H9 (cell line): ENCODE results near the gene ROBO1. TPM values are rescaled to one million over a fixed set of nuclear protein-coding genes. Genes with fewer than 3 reads are reported as not detected.

Source experiments
- DNase-seq: peaks from one replicate; pipeline ENCODE4 v3.0.0-alpha.2; 2017
- H2AFZ ChIP-seq: one replicate; pipeline ENCODE4 v1.6.1; 2013; ENCODE audit warnings: mild to moderate bottlenecking, low read length, control low read depth, moderate library complexity
- H2AK5ac ChIP-seq: 2 replicates; pipeline ENCODE4 v1.6.1; 2013; ENCODE audit warnings: low read length, control low read depth, mixed read lengths; ENCODE audit not compliant: insufficient read length
- H2BK120ac ChIP-seq: one replicate; pipeline ENCODE4 v1.6.1; 2013; ENCODE audit warnings: low read depth, mild to moderate bottlenecking, low read length, control low read depth, inconsistent platforms; ENCODE audit not compliant: poor library complexity, severe bottlenecking
- H2BK12ac ChIP-seq: 2 replicates; pipeline ENCODE4 v1.6.1; 2013; ENCODE audit warnings: low read length, control low read depth, mixed read lengths, low read depth; ENCODE audit not compliant: insufficient read length
- H2BK15ac ChIP-seq: 2 replicates; pipeline ENCODE4 v1.6.1; 2013; ENCODE audit warnings: low read depth, low read length, control low read depth
- H2BK20ac ChIP-seq: one replicate; pipeline ENCODE4 v1.6.1; 2013; ENCODE audit warnings: low read depth, mild to moderate bottlenecking, low read length, control low read depth, inconsistent platforms; ENCODE audit not compliant: poor library complexity, severe bottlenecking
- H2BK5ac ChIP-seq: 2 replicates; pipeline ENCODE4 v1.6.1; 2013; ENCODE audit warnings: low read length, control low read depth, mixed read lengths; ENCODE audit not compliant: insufficient read length
- H3K14ac ChIP-seq: 2 replicates; pipeline ENCODE4 v1.6.1; 2013; ENCODE audit warnings: low read length, control low read depth; ENCODE audit not compliant: insufficient read depth
- H3K18ac ChIP-seq: 2 replicates; pipeline ENCODE4 v1.6.1; 2013; ENCODE audit warnings: low read depth, mild to moderate bottlenecking, mixed read lengths, low read length, control low read depth; ENCODE audit not compliant: insufficient read length
- H3K23ac ChIP-seq: 2 replicates; pipeline ENCODE4 v1.6.1; 2013; ENCODE audit warnings: low read length, control low read depth, mixed read lengths, low read depth; ENCODE audit not compliant: insufficient read length
- H3K23me2 ChIP-seq: 2 replicates; pipeline ENCODE4 v1.6.1; 2013; ENCODE audit warnings: low read depth, mild to moderate bottlenecking, mixed read lengths, low read length, control low read depth; ENCODE audit not compliant: insufficient read length, poor library complexity, severe bottlenecking
- H3K27ac ChIP-seq: 2 replicates; pipeline ENCODE4 v1.5.1; 2013; ENCODE audit warnings: low read length, control low read depth, mixed read lengths, low read depth; ENCODE audit not compliant: insufficient read length
- H3K27me3 ChIP-seq: 2 replicates; pipeline ENCODE4 v1.6.1; 2013; ENCODE audit warnings: low read length, control low read depth, inconsistent platforms; ENCODE audit not compliant: insufficient read depth
- H3K4ac ChIP-seq: 2 replicates; pipeline ENCODE4 v1.6.1; 2013; ENCODE audit warnings: low read depth, mild to moderate bottlenecking, control low read depth, inconsistent platforms, low read length, moderate library complexity
- H3K4me1 ChIP-seq: 2 replicates; pipeline ENCODE4 v1.6.1; 2013; ENCODE audit warnings: low read length, control low read depth, inconsistent platforms; ENCODE audit not compliant: insufficient read depth
- H3K4me2 ChIP-seq: 2 replicates; pipeline ENCODE4 v1.6.1; 2013; ENCODE audit warnings: low read length, control low read depth, mixed read lengths; ENCODE audit not compliant: insufficient read length, insufficient read depth
- H3K56ac ChIP-seq: 2 replicates; pipeline ENCODE4 v1.6.1; 2013; ENCODE audit warnings: low read depth, mild to moderate bottlenecking, mixed read lengths, low read length, control low read depth; ENCODE audit not compliant: insufficient read length
- H3K79me1 ChIP-seq: 2 replicates; pipeline ENCODE4 v1.6.1; 2013; ENCODE audit warnings: low read depth, mild to moderate bottlenecking, moderate library complexity, low read length, control low read depth, inconsistent platforms; ENCODE audit not compliant: insufficient read depth, poor library complexity, severe bottlenecking
- H3K79me2 ChIP-seq: 2 replicates; pipeline ENCODE4 v1.6.1; 2013; ENCODE audit warnings: low read length, control low read depth, inconsistent platforms; ENCODE audit not compliant: insufficient read depth
- H3K9ac ChIP-seq: 2 replicates; pipeline ENCODE4 v1.6.1; 2013; ENCODE audit warnings: low read length, control low read depth, mixed read lengths; ENCODE audit not compliant: insufficient read length; ENCODE audit errors: extremely low read depth
- H3K9me3 ChIP-seq: one replicate; pipeline ENCODE4 v1.6.1; 2013; ENCODE audit warnings: low read depth, low read length, inconsistent platforms; ENCODE audit not compliant: control insufficient read depth
- H3T11ph ChIP-seq: one replicate; pipeline ENCODE4 v1.6.1; 2013; ENCODE audit warnings: mild to moderate bottlenecking, low read length, control low read depth, inconsistent platforms
- H4K20me1 ChIP-seq: one replicate; pipeline ENCODE4 v1.6.1; 2013; ENCODE audit not compliant: control insufficient read depth, insufficient read length, insufficient read depth
- H4K5ac ChIP-seq: 2 replicates; pipeline ENCODE4 v1.6.1; 2013; ENCODE audit warnings: low read depth, mild to moderate bottlenecking, mixed read lengths, low read length, control low read depth; ENCODE audit not compliant: insufficient read length
- H4K8ac ChIP-seq: replicated peaks from 2 replicates; pipeline ENCODE4 v1.6.1; 2013; ENCODE audit warnings: low read length, control low read depth, mixed read lengths, low read depth; ENCODE audit not compliant: insufficient read length
- H4K91ac ChIP-seq: 2 replicates; pipeline ENCODE4 v1.6.1; 2013; ENCODE audit warnings: low read depth, mild to moderate bottlenecking, moderate library complexity, mixed read lengths, low read length, control low read depth; ENCODE audit not compliant: insufficient read length
- H3K27ac Mint-ChIP-seq, 3 experiments: 2 replicates in 2 of 3; 3 replicates in 1 of 3; pipeline ENCODE4 v1.8.0; 2020 to 2021; ENCODE audit warnings: mixed read lengths in 3 of 3, mild to moderate bottlenecking in 1 of 3, moderate library complexity in 1 of 3
- H3K27me3 Mint-ChIP-seq: 2 replicates; pipeline ENCODE4 v1.8.0; 2021; ENCODE audit warnings: low read depth, mild to moderate bottlenecking, moderate library complexity, mixed read lengths
- H3K36me3 Mint-ChIP-seq, 3 experiments: 2 replicates in 2 of 3; 3 replicates in 1 of 3; pipeline ENCODE4 v1.8.0; 2020 to 2021; ENCODE audit warnings: low read depth in 3 of 3, mixed read lengths in 3 of 3; ENCODE audit not compliant: insufficient read depth in 1 of 3
- H3K4me1 Mint-ChIP-seq, 2 experiments: 2 replicates each; pipeline ENCODE4 v1.8.0; 2020; ENCODE audit warnings: mixed read lengths in 2 of 2
- H3K4me3 Mint-ChIP-seq, 2 experiments: 2 replicates in 1 of 2; 3 replicates in 1 of 2; pipeline ENCODE4 v1.8.0; 2020 to 2021; ENCODE audit warnings: mild to moderate bottlenecking in 2 of 2, mixed read lengths in 2 of 2, moderate library complexity in 1 of 2
- H3K9me3 Mint-ChIP-seq, 2 experiments: 2 replicates in 1 of 2; 3 replicates in 1 of 2; pipeline ENCODE4 v1.8.0; 2020; ENCODE audit warnings: mild to moderate bottlenecking in 2 of 2, mixed read lengths in 2 of 2, moderate library complexity in 1 of 2
- WGBS: extraction: QIAGEN DNeasy Blood & Tissue Kit; methylation state at CpG from one replicate; pipeline ENCODE4 v1.1.7; 2013; ENCODE audit warnings: missing lambda C conversion rate, low lambda C conversion rate, mixed read lengths; ENCODE audit not compliant: insufficient read length; ENCODE audit errors: extremely low coverage; 5-methylcytosine and 5-hydroxymethylcytosine counted together
- total RNA-seq: library from RNA; stranded (reverse); gene quantifications from 2 replicates; pipeline ENCODE4 v1.2.1, GENCODE V29; 2021
- TF ChIP-seq, protein P1 (sequence below): fragments of 200-600 bp; sonication (generic); conservative IDR thresholded peaks from 3 replicates; pipeline ENCODE4 v1.8.0; 2021; ENCODE audit warnings: antibody characterized with exemption, mild to moderate bottlenecking

Gene ROBO1
- total RNA-seq, 1 experiment from 2014 or later, result 62.7 TPM

DNA sequence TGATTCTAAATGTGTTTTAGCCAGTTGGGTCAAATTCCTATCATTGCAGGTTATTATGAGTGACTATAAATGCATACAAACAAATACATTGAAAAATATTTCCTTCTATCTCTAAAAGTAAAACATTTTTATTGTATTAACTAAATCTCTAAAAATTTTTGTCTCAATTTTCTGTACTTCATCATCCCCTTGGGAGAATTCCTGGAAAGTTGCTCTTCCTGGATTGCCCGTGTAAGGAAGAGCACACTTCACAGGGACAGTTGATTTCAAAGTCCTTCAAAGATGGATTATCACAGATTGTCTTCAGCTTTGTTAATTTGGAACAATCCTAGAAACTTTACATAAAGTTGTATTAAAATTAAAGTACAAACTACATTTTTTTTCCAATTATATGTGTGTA is 595.6 kb downstream of the ROBO1 start:
- no peaks in the 10 kb centered on the region for H4K20me1 ChIP-seq
- no peak overlapping the region for H3K56ac ChIP-seq
- H3K4me1 ChIP-seq, result peaks cover 3% of the 10 kb centered on the region; the same call in 1 of the 2 replicates
- H2BK120ac ChIP-seq, result no peak overlapping the region
- no peaks in the 10 kb centered on the region for H3K23me2 ChIP-seq
- no peak overlapping the region for H3K4ac ChIP-seq
- no peak overlapping the region for H3K18ac ChIP-seq
- Mint-ChIP-seq H3K4me1 (peaks cover 10 to 14% of the 10 kb centered on the region in 2 experiments), H3K36me3 (peaks cover 0 to 5% (median 0%) of the 10 kb centered on the region in 3 experiments; a peak in 1 of 7 replicates), H3K27me3 (no peaks in the 10 kb centered on the region), H3K9me3 (no peaks in the 10 kb centered on the region), H3K27ac (no peak overlapping the region), H3K4me3 (no peak overlapping the region)
- H2BK15ac ChIP-seq, result no peak overlapping the region
- H3T11ph ChIP-seq, result no peak overlapping the region
- H3K4me2 ChIP-seq, result no peak overlapping the region
- H3K27me3 ChIP-seq, result no peaks in the 10 kb centered on the region
- no peaks in the 10 kb centered on the region for H3K79me2 ChIP-seq
- WGBS, result no CpG with 5 or more reads among the region's 1 CpG
- no peak overlapping the region for H2AK5ac ChIP-seq
- H3K23ac ChIP-seq, result no peak overlapping the region
- H3K9ac ChIP-seq, result no peak overlapping the region
- no peak overlapping the region for H3K27ac ChIP-seq
- H2BK5ac ChIP-seq, result no peak overlapping the region
- H4K5ac ChIP-seq, result no peak overlapping the region
- no peaks in the 10 kb centered on the region for H3K79me1 ChIP-seq
- TF ChIP-seq, protein P1, sequence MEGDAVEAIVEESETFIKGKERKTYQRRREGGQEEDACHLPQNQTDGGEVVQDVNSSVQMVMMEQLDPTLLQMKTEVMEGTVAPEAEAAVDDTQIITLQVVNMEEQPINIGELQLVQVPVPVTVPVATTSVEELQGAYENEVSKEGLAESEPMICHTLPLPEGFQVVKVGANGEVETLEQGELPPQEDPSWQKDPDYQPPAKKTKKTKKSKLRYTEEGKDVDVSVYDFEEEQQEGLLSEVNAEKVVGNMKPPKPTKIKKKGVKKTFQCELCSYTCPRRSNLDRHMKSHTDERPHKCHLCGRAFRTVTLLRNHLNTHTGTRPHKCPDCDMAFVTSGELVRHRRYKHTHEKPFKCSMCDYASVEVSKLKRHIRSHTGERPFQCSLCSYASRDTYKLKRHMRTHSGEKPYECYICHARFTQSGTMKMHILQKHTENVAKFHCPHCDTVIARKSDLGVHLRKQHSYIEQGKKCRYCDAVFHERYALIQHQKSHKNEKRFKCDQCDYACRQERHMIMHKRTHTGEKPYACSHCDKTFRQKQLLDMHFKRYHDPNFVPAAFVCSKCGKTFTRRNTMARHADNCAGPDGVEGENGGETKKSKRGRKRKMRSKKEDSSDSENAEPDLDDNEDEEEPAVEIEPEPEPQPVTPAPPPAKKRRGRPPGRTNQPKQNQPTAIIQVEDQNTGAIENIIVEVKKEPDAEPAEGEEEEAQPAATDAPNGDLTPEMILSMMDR, result no peak
- no peak for DNase-seq
- no peak overlapping the region for H2AFZ ChIP-seq
- H2BK12ac ChIP-seq, result no peak overlapping the region
- H3K14ac ChIP-seq, result no peak overlapping the region
- no peak overlapping the region for H4K91ac ChIP-seq
- no peak overlapping the region for H2BK20ac ChIP-seq
- H3K9me3 ChIP-seq, result no peaks in the 10 kb centered on the region
- H4K8ac ChIP-seq, result no peak overlapping the region
